Adrenal gland (tissue), 5 donors: ENCODE results near the gene KCNC1.

Experiments used
- CTCF ChIP-seq, 6 experiments: fragments of 450-650 bp in 4 of 6; fragments of 200-600 bp in 2 of 6; sonication (generic) in 1 of 6; IDR thresholded peaks; 1 replicate in 5 of 6; 2 replicates in 1 of 6; pipeline versions ENCODE4 v1.5.1 to v1.8.0; 2016 to 2021; ENCODE audit warnings: antibody characterized with exemption in 6 of 6, mild to moderate bottlenecking in 2 of 6, moderate library complexity in 1 of 6
- POLR2A ChIP-seq, 2 donors: fragments of 450-650 bp; IDR thresholded peaks; one replicate each; pipeline ENCODE4 v1.6.1; 2017; ENCODE audit warnings: antibody characterized with exemption in 2 of 2, mild to moderate bottlenecking in 2 of 2, moderate library complexity in 1 of 2
- donor health status: DM: no; HTN: no; CAD: no.

- no peak for TF ChIP-seq CTCF (IDR thresholded peaks at IDR 0.05)
- TF ChIP-seq POLR2A (IDR thresholded peaks at IDR 0.05) = no peak
Observed at GRCh38 chr11:17720796-17721171, 13.8 kb upstream of the KCNC1 start.
